Ishikawa (cell line): ENCODE results near the gene GRK3.
A peak's percentile ranks its signal among the peaks of the same experiment; 100 is the strongest.

ENCODE experiments used
- CEBPB ChIP-seq: IDR thresholded peaks from 2 replicates; pipeline ENCODE4 v1.6.1; 2012
- CREB1 ChIP-seq: IDR thresholded peaks from 2 replicates; pipeline ENCODE4 v1.6.1; 2012; ENCODE audit warnings: low read depth
- EGR1 ChIP-seq: IDR thresholded peaks from 2 replicates; pipeline ENCODE4 v1.6.1; 2012
- EP300 ChIP-seq: IDR thresholded peaks from 2 replicates; pipeline ENCODE4 v1.6.1; 2012; ENCODE audit warnings: borderline replicate concordance
- FOXM1 ChIP-seq: IDR thresholded peaks from 2 replicates; pipeline ENCODE4 v1.6.1; 2012; ENCODE audit warnings: low read depth, borderline replicate concordance
- MAX ChIP-seq: IDR thresholded peaks from 2 replicates; pipeline ENCODE4 v1.6.1; 2012
- NFIC ChIP-seq: IDR thresholded peaks from 2 replicates; pipeline ENCODE4 v1.6.1; 2012
- RAD21 ChIP-seq: IDR thresholded peaks from 2 replicates; pipeline ENCODE4 v1.6.1; 2012; ENCODE audit warnings: low read depth
- REST ChIP-seq: IDR thresholded peaks from 2 replicates; pipeline ENCODE4 v1.6.1; 2012; ENCODE audit warnings: low read depth, mild to moderate bottlenecking
- TAF1 ChIP-seq: IDR thresholded peaks from 2 replicates; pipeline ENCODE4 v1.6.1; 2012; ENCODE audit warnings: low read depth, mild to moderate bottlenecking
- TCF12 ChIP-seq: IDR thresholded peaks from 2 replicates; pipeline ENCODE4 v1.6.1; 2012; ENCODE audit warnings: low read depth
- TEAD4 ChIP-seq: IDR thresholded peaks from 2 replicates; pipeline ENCODE4 v1.6.1; 2012
- USF1 ChIP-seq: IDR thresholded peaks from 2 replicates; pipeline ENCODE4 v1.6.1; 2012
- YY1 ChIP-seq: IDR thresholded peaks from 2 replicates; pipeline ENCODE4 v1.6.1; 2012; ENCODE audit warnings: low read depth
- ZBTB7A ChIP-seq: IDR thresholded peaks from 2 replicates; pipeline ENCODE4 v1.6.1; 2012; ENCODE audit warnings: low read depth

Gene GRK3

GRCh38 chr22:25573841-25574240 is 9.4 kb downstream of the GRK3 start:
- no peak for TF ChIP-seq MAX
- TF ChIP-seq CREB1, result no peak
- TF ChIP-seq CEBPB, result no peak
- TF ChIP-seq EGR1, result no peak
- no peak for TF ChIP-seq TAF1
- no peak for TF ChIP-seq RAD21

GRCh38 chr22:25574736-25575135 is 10.3 kb downstream of the GRK3 start:
- TF ChIP-seq CREB1 (no peak), REST (no peak), TCF12 (no peak), FOXM1 (no peak), NFIC (no peak), TEAD4 (no peak), TAF1 (no peak), USF1 (no peak), MAX (no peak), CEBPB (no peak), EGR1 (no peak), RAD21 (no peak), YY1 (no peak)

- TF ChIP-seq YY1 (no peak), TAF1 (no peak), CREB1 (no peak), FOXM1 (no peak), TCF12 (no peak), USF1 (no peak), REST (no peak), CEBPB (no peak), EGR1 (no peak), MAX (no peak), ZBTB7A (no peak), RAD21 (no peak), EP300 (no peak), TEAD4 (no peak), NFIC (no peak)
Observed at GRCh38 chr22:25582946-25583345, 18.5 kb downstream of the GRK3 start.

GRCh38 chr22:25584993-25585392 is 20.5 kb downstream of the GRK3 start:
- peak; percentile 56; the same call in 1 of the 2 replicates for TF ChIP-seq MAX

- TF ChIP-seq USF1, result no peak
- no peak for TF ChIP-seq CEBPB
- TF ChIP-seq EGR1, result no peak
- TF ChIP-seq RAD21, result no peak
- no peak for TF ChIP-seq TCF12
- no peak for TF ChIP-seq NFIC
- no peak for TF ChIP-seq TEAD4
- no peak for TF ChIP-seq TAF1
- no peak for TF ChIP-seq ZBTB7A
- no peak for TF ChIP-seq CREB1
Observed at GRCh38 chr22:25598609-25599008, 34.1 kb downstream of the GRK3 start.

GRCh38 chr22:25602445-25602844 is 38.0 kb downstream of the GRK3 start:
- TF ChIP-seq CEBPB (no peak), EGR1 (no peak), EP300 (no peak), TCF12 (no peak), FOXM1 (no peak), REST (no peak), USF1 (no peak), NFIC (no peak), ZBTB7A (no peak), TEAD4 (no peak), TAF1 (no peak), YY1 (no peak), RAD21 (no peak), MAX (no peak), CREB1 (no peak)
